Heart right ventricle (tissue), 16 donors: ENCODE data around the gene DOCK2. TPM values are rescaled to one million over a fixed set of nuclear protein-coding genes. Genes with fewer than 3 reads are reported as not detected.

Experiments
- ATAC-seq, 8 donors: fragments of 200-7000 bp; cut with Tn5 transposase; one replicate each; pipeline ENCODE4 v1.9.1; 2020; ENCODE audit warnings: mild to moderate bottlenecking in 8 of 8, moderate library complexity in 8 of 8, moderate number of reproducible peaks in 1 of 8
- DNase-seq, 2 donors: peaks; one replicate each; pipeline ENCODE4 v3.0.0-alpha.2; 2020
- H3K27ac ChIP-seq, 10 donors: fragments of 200-600 bp; sonication (generic) in 2 of 10; one replicate each; pipeline versions ENCODE4 v1.5.0 to v1.8.0; 2020 to 2022; ENCODE audit warnings: mild to moderate bottlenecking in 3 of 10
- H3K27me3 ChIP-seq, 7 donors: fragments of 200-600 bp; one replicate each; pipeline ENCODE4 v1.8.0; 2021 to 2022; ENCODE audit warnings: mild to moderate bottlenecking in 2 of 7
- H3K36me3 ChIP-seq, 9 donors: fragments of 200-600 bp; sonication (generic) in 1 of 9; one replicate each; pipeline versions ENCODE4 v1.5.0 to v1.8.0; 2020 to 2022; ENCODE audit warnings: mild to moderate bottlenecking in 2 of 9
- H3K4me1 ChIP-seq, 9 donors: fragments of 200-600 bp; sonication (generic) in 1 of 9; one replicate each; pipeline versions ENCODE4 v1.5.0 to v1.8.0; 2020 to 2022; ENCODE audit warnings: mild to moderate bottlenecking in 4 of 9
- H3K4me3 ChIP-seq, 10 donors: fragments of 200-600 bp; sonication (generic) in 2 of 10; one replicate each; pipeline versions ENCODE4 v1.5.0 to v1.8.0; 2020 to 2022; ENCODE audit warnings: mild to moderate bottlenecking in 7 of 10, moderate library complexity in 2 of 10
- H3K9me3 ChIP-seq, 11 donors: fragments of 200-600 bp in 10 of 11; sonication (generic) in 2 of 11; one replicate each; pipeline versions ENCODE4 v1.5.0 to v1.8.0; 2013 to 2022; ENCODE audit warnings: mild to moderate bottlenecking in 2 of 11, control low read depth in 1 of 11, moderate library complexity in 1 of 11
- CTCF ChIP-seq, 9 donors: fragments of 200-600 bp; sonication (generic) in 2 of 9; IDR thresholded peaks; one replicate each; pipeline versions ENCODE4 v1.5.0 to v1.8.0; 2021 to 2022; ENCODE audit warnings: antibody characterized with exemption in 9 of 9, mild to moderate bottlenecking in 5 of 9, moderate library complexity in 1 of 9
- WGBS, 2 donors: extraction: QIAGEN DNeasy Blood & Tissue Kit; methylation state at CpG; one replicate each; pipeline ENCODE4 v1.1.7; 2013; ENCODE audit warnings: inconsistent platforms in 1 of 2; 5-methylcytosine and 5-hydroxymethylcytosine counted together
- intact Hi-C, 10 donors: fragments of 100-400 bp; cut with DNase I; formaldehyde crosslinking; loops; one replicate each; pipeline versions ENCODE4 v1.11.1 to v1.14.2; 2022
- polyA plus RNA-seq, 2 donors: library from polyadenylated mRNA; stranded (reverse); fragments of 200-250 nt; gene quantifications; one replicate each; pipeline ENCODE4 v1.2.3, GENCODE V29; 2013
- total RNA-seq, 10 donors: library from RNA; stranded (reverse); fragmentation: NEBNext Ultra II Directional in 3 of 10; extraction: Animal tissue kit (Norgen Biotek cat#: 25700) in 3 of 10; gene quantifications; one replicate each; pipeline versions ENCODE4 v1.2.1 to v1.2.4, GENCODE V29; 2021 to 2023
- donor health status: Arrhythmogenic right ventricular cardiomyopathy.
- donor health status: ischemic (EF 13 %, LVEDD 7.1; RV severe dilation, severe dysfunction).
- donor health status: healthy with polysubstance abuse.
- donor health status: DM: no; HTN: yes; CAD: no.
- donor health status: DM: no; HTN: no; CAD: no.
- donor health status: ischemic (EF 25% LVEDD 6.9; RV normal size, moderate dysfunction).
- donor health status: ischemic (EF 25% LVEDD 5.7; RV mildly dilated, moderate dysfunction).
- donor health status: healthy.
- donor health status: DM: yes; HTN: yes; CAD: no.
- donor health status: Ischemic cardiomyopathy.
- donor health status: ischemic (EF 35%, LVEDD 5.7; RV mildly dilated, moderate dysfunction).
- donor health status: nonischemic (EF 11% LVEDD 7.7; RV severe dilation, severe dysfunction).
- donor health status: DM: yes; HTN: yes; CAD: no.
- donor health status: PGD.
- donor health status: ischemic (EF 29% LVEDD 5.4; RV normal size, mild dysfunction).
- donor health status: nonischemic (EF 23%, LVEDD 6.1; RV moderate dilation, normal function).

DOCK2 gene
- total and polyA plus RNA-seq, 12 donors: 1.2 to 24.6 (median 4.2) TPM

GRCh38 chr5:169785771-169786618 lies 148.9 kb downstream of the DOCK2 start:
- Histone ChIP-seq H3K4me3 (no peak overlapping the region), H3K27me3 (no peaks in the 10 kb centered on the region), H3K9me3 (no peaks in the 10 kb centered on the region), H3K36me3 (peaks cover 0 to 7% (median 0%) of the 10 kb centered on the region in 9 donors), H3K4me1 (peaks cover 0 to 6% (median 0%) of the 10 kb centered on the region in 9 donors), H3K27ac (no peak overlapping the region)
- DNase-seq (no peak), ATAC-seq (no peak)
- no peak for TF ChIP-seq CTCF (IDR thresholded peaks at IDR 0.05)
- WGBS, 2 donors: 67 to 70% methylated on average over 5 of the region's 5 CpGs
- intact Hi-C loops: no loop called here

GRCh38 chr5:169788168-169788567 lies 151.1 kb downstream of the DOCK2 start:
- Histone ChIP-seq H3K27ac (no peak overlapping the region), H3K9me3 (no peaks in the 10 kb centered on the region), H3K4me1 (peaks cover 0 to 6% (median 0%) of the 10 kb centered on the region in 9 donors), H3K4me3 (no peak overlapping the region), H3K36me3 (peaks cover 0 to 11% (median 0%) of the 10 kb centered on the region in 9 donors), H3K27me3 (no peaks in the 10 kb centered on the region)
- no peak for ATAC-seq
- no peak for DNase-seq
- TF ChIP-seq CTCF (IDR thresholded peaks at IDR 0.05): no peak
- intact Hi-C loops: no loop called here
- 37 to 41% methylated on average over 5 of the region's 5 CpGs for WGBS, 2 donors

GRCh38 chr5:169789417-169789940 lies 152.4 kb downstream of the DOCK2 start:
- 93 to 97% methylated on average over 1 of the region's 1 CpG for WGBS, 2 donors
- H3K27me3 ChIP-seq: no peaks in the 10 kb centered on the region
- intact Hi-C loops: no loop called here
- DNase-seq (no peak), ATAC-seq (no peak)
- H3K4me3 ChIP-seq: no peak overlapping the region
- no peak for TF ChIP-seq CTCF (IDR thresholded peaks at IDR 0.05)
- H3K4me1 ChIP-seq: peaks cover 0 to 6% (median 0%) of the 10 kb centered on the region in 9 donors
- peaks cover 0 to 21% (median 0%) of the 10 kb centered on the region in 9 donors for H3K36me3 ChIP-seq
- no peak overlapping the region for H3K27ac ChIP-seq
- H3K9me3 ChIP-seq: no peaks in the 10 kb centered on the region

- DNase-seq: no peak
- H3K4me3 ChIP-seq: no peak overlapping the region
- WGBS, 2 donors: 91 to 96% methylated on average over 4 of the region's 4 CpGs
- intact Hi-C loops: no loop called here
- H3K4me1 ChIP-seq: peaks cover 0 to 6% (median 0%) of the 10 kb centered on the region in 9 donors
- H3K27ac ChIP-seq: no peak overlapping the region
- TF ChIP-seq CTCF (IDR thresholded peaks at IDR 0.05): no peak
- peaks cover 0 to 5% (median 0%) of the 10 kb centered on the region in 7 donors for H3K27me3 ChIP-seq
- H3K9me3 ChIP-seq: no peaks in the 10 kb centered on the region
- H3K36me3 ChIP-seq: peaks cover 0 to 29% (median 0%) of the 10 kb centered on the region in 9 donors
- no peak for ATAC-seq
Measured at GRCh38 chr5:169791251-169791650, 154.2 kb downstream of the DOCK2 start.
